GM18861 (cell line): Measurements from ENCODE around the gene PCDHGA7.
"Not testable (repeated sequence)": the region's sequence is repeated elsewhere in the genome, so short reads cannot be mapped to it uniquely, and the experiment has no call there.

Experiments
- ATAC-seq: cut with Tn5 transposase; IDR thresholded peaks from one replicate; pipeline ENCODE4 v1.9.1; 2021; ENCODE audit not compliant: unreplicated experiment

PCDHGA7 gene

GRCh38 chr5:141422742-141423291 is 40.3 kb downstream of the PCDHGA7 start:
- ATAC-seq = no peak

- ATAC-seq = no peak
These were observed 45.4 kb downstream of the PCDHGA7 start for GRCh38 chr5:141427783-141428426.

- peak; percentile 74 for ATAC-seq
These were observed 48.0 kb downstream of the PCDHGA7 start, which contains the start of gene PCDHGA12 for GRCh38 chr5:141430332-141431113. PCDHGA12 (plus strand) TSS chr5:141430507; CDS start chr5:141430760, 253 bp downstream.

GRCh38 chr5:141431286-141431685 is 48.7 kb downstream of the PCDHGA7 start:
- no peak for ATAC-seq

GRCh38 chr5:141432308-141432707 is 49.8 kb downstream of the PCDHGA7 start:
- ATAC-seq = not testable (repeated sequence)

- not testable (repeated sequence) for ATAC-seq
These were observed 50.2 kb downstream of the PCDHGA7 start for GRCh38 chr5:141432726-141433125.

- ATAC-seq = no peak
These were observed 51.5 kb downstream of the PCDHGA7 start for GRCh38 chr5:141434006-141434405.
